Panc1 (cell line): ENCODE data around the gene CARD10. TPM values are rescaled to one million over a fixed set of nuclear protein-coding genes. Genes with fewer than 3 reads are reported as not detected.

Experiments used
- ATAC-seq: fragments of 200-7000 bp; cut with Tn5 transposase; 2 replicates; pipeline ENCODE4 v1.9.1; 2020; ENCODE audit warnings: mild to moderate bottlenecking, moderate library complexity
- BruUV-seq: library from RNA; stranded (reverse); fragments of 400-500 nt; replicated peaks from 2 replicates; lab custom pipeline; 2021; lab: Mats Ljungman, UMichigan
- CTCF ChIA-PET: fragments of 300-600 bp; sonication (Branson Sonifier 250); formaldehyde crosslinking; loops from one replicate; lab custom pipeline; 2022; ENCODE audit warnings: antibody characterized with exemption; lab: Charles Lee
- POLR2A ChIA-PET: fragments of 300-600 bp; sonication (Branson Sonifier 250); formaldehyde crosslinking; loops from one replicate; lab custom pipeline; 2022; ENCODE audit warnings: antibody characterized with exemption; lab: Charles Lee
- DNase-seq: peaks from one replicate; pipeline ENCODE4 v3.0.0-alpha.2; 2010; ENCODE audit warnings: low read depth, low spot score
- H3K27ac ChIP-seq: 2 replicates; pipeline ENCODE4 v1.5.1; 2011; ENCODE audit warnings: mild to moderate bottlenecking, low read length, inconsistent platforms
- H3K27me3 ChIP-seq: fragments of 200-500 bp; sonication (Bioruptor generic); 2 replicates; pipeline ENCODE4 v1.6.0; 2014; ENCODE audit warnings: low read length, inconsistent platforms; ENCODE audit not compliant: control insufficient read depth, insufficient read depth
- H3K36me3 ChIP-seq: fragments of 200-500 bp; sonication (Bioruptor generic); 2 replicates; pipeline ENCODE4 v1.5.1; 2014; ENCODE audit warnings: inconsistent platforms, mild to moderate bottlenecking, low read length, moderate library complexity; ENCODE audit not compliant: control insufficient read depth, insufficient read depth
- H3K4me1 ChIP-seq: 2 replicates; pipeline ENCODE4 v1.5.1; 2011; ENCODE audit warnings: inconsistent platforms, mild to moderate bottlenecking, low read length, moderate library complexity; ENCODE audit not compliant: control insufficient read depth, insufficient read depth
- H3K4me3 ChIP-seq, 2 experiments: 2 replicates each; pipeline ENCODE4 v1.5.1; 2011 to 2012; ENCODE audit warnings: low read depth in 2 of 2, low read length in 2 of 2, mild to moderate bottlenecking in 2 of 2, inconsistent platforms in 1 of 2, moderate library complexity in 1 of 2
- H3K9me3 ChIP-seq: fragments of 200-500 bp; sonication (Bioruptor generic); 2 replicates; pipeline ENCODE4 v1.5.1; 2014; ENCODE audit warnings: low read depth, mild to moderate bottlenecking, inconsistent platforms, low read length, moderate library complexity; ENCODE audit not compliant: control insufficient read depth, insufficient read depth
- CTCF ChIP-seq: fragments of 450-650 bp; IDR thresholded peaks from 2 replicates; pipeline ENCODE4 v1.5.1; 2017; ENCODE audit warnings: mild to moderate bottlenecking
- POLR2AphosphoS5 ChIP-seq: IDR thresholded peaks from 2 replicates; pipeline ENCODE4 v1.6.1; 2012; ENCODE audit warnings: mild to moderate bottlenecking, low read depth, low read length, moderate library complexity
- REST ChIP-seq, 2 experiments: IDR thresholded peaks; 2 replicates each; pipeline ENCODE4 v1.6.1; 2011 to 2012; ENCODE audit warnings: low read depth in 2 of 2, control low read depth in 1 of 2, low read length in 1 of 2, mild to moderate bottlenecking in 1 of 2, moderate library complexity in 1 of 2; ENCODE audit not compliant: insufficient read depth in 1 of 2
- SIN3A ChIP-seq: IDR thresholded peaks from 2 replicates; pipeline ENCODE4 v1.6.1; 2012; ENCODE audit warnings: low read depth, mild to moderate bottlenecking, low read length, moderate library complexity, borderline replicate concordance; ENCODE audit not compliant: insufficient read depth
- TCF7L2 ChIP-seq: IDR thresholded peaks from 2 replicates; pipeline ENCODE4 v1.6.1; 2011; ENCODE audit warnings: mild to moderate bottlenecking, low read depth, low read length, inconsistent platforms
- in situ Hi-C: cut with HindIII; loops from 2 replicates; pipeline ENCODE4 v1.10.0; 2016; ENCODE audit warnings: low sequenced_read_pairs, low pct_unique_long_range_greater_than_20kb
- intact Hi-C: fragments of 100-400 bp; cut with micrococcal nuclease; formaldehyde crosslinking; loops from one replicate; pipeline ENCODE4 v1.10.0; 2022; ENCODE audit not compliant: unreplicated experiment
- total RNA-seq: library from RNA; stranded (reverse); gene quantifications from one replicate; pipeline ENCODE4 v1.2.1, GENCODE V29; 2021; ENCODE audit not compliant: unreplicated experiment

The CARD10 gene
- total RNA-seq, 1 experiment from 2014 or later: 43.1 TPM

GRCh38 chr22:37491106-37491505 lies 28.1 kb downstream of the CARD10 start:
- Histone ChIP-seq H3K27me3 (no peaks in the 10 kb centered on the region), H3K36me3 (no peaks in the 10 kb centered on the region), H3K4me1 (peaks cover 23% of the 10 kb centered on the region), H3K9me3 (no peaks in the 10 kb centered on the region), H3K4me3 (no peak overlapping the region), H3K27ac (no peak overlapping the region)
- no peak for DNase-seq
- BruUV-seq: no TSS peak
- POLR2A ChIA-PET: no interaction called here
- intact Hi-C loops: no loop called here
- CTCF ChIA-PET: interaction anchor here (0.6 kb wide), 1 partner anchor 189 kb away, joined by 3 read pairs; no protein-coding TSS in a partner anchor
- in situ Hi-C loops: no loop called here
- TF ChIP-seq REST (IDR thresholded peaks at IDR 0.05; ENCODE audit: insufficient read depth in 1 of 2, low read depth in 2 of 2, low read length in 1 of 2) (0 out of 4 replicates have a peak, but pooled peaks of 1 of the 2 experiments have one; percentile 19), SIN3A (no peak)
- ATAC-seq: no peak

GRCh38 chr22:37489983-37490382 lies 29.2 kb downstream of the CARD10 start:
- Histone ChIP-seq H3K4me3 (no peak overlapping the region), H3K36me3 (no peaks in the 10 kb centered on the region), H3K27ac (no peak overlapping the region), H3K27me3 (no peaks in the 10 kb centered on the region), H3K9me3 (no peaks in the 10 kb centered on the region), H3K4me1 (peaks cover 23% of the 10 kb centered on the region)
- CTCF ChIA-PET: no interaction called here
- in situ Hi-C loops: no loop called here
- POLR2A ChIA-PET: no interaction called here
- TF ChIP-seq CTCF: no peak
- no peak for TF ChIP-seq POLR2AphosphoS5
- TF ChIP-seq SIN3A: no peak
- no peak for TF ChIP-seq REST (IDR thresholded peaks at IDR 0.05; ENCODE audit: insufficient read depth in 1 of 2, low read depth in 2 of 2, low read length in 1 of 2)
- no peak for TF ChIP-seq TCF7L2
- DNase-seq (no peak), ATAC-seq (no peak)
- intact Hi-C loops: no loop called here
- no TSS peak for BruUV-seq
